MM.1S (cell line): ENCODE data around the gene URI1.

ENCODE experiments used
- CTCF ChIP-seq: fragments of 300-600 bp; sonication (generic); IDR thresholded peaks from 2 replicates; pipeline ENCODE4 v1.5.1; 2016; ENCODE audit warnings: antibody characterized with exemption, low read length, mixed read lengths
- EZH2 ChIP-seq: fragments of 300-600 bp; sonication (generic); optimal IDR thresholded peaks from 2 replicates; pipeline ENCODE3; 2017; ENCODE audit warnings: low read depth, mild to moderate bottlenecking, antibody characterized with exemption, low read length, mixed read lengths
- EZH2phosphoT487 ChIP-seq: fragments of 300-600 bp; sonication (generic); IDR thresholded peaks from 2 replicates; pipeline ENCODE4 v1.6.1; 2018; ENCODE audit warnings: antibody characterized with exemption, low read length

GRCh38 chr19:29944390-29945012 is 2.5 kb downstream of the URI1 start:
- no peak for TF ChIP-seq CTCF
- TF ChIP-seq EZH2, result no peak
- no peak for TF ChIP-seq EZH2phosphoT487
